NCI-H2196 treated with DMSO at 0.1 percent for 48 hours (cell line): ENCODE measurements around the gene ZNF678.
"Not testable (repeated sequence)": the region's sequence is repeated elsewhere in the genome, so short reads cannot be mapped to it uniquely, and the experiment has no call there.

ENCODE experiments used
- DNase-seq: peaks from one replicate; lab custom pipeline; 2025; ENCODE audit not compliant: unreplicated experiment; lab: John Stamatoyannopoulos, UW

The ZNF678 gene

GRCh38 chr1:227549892-227550291 lies 13.5 kb upstream of the ZNF678 start:
- DNase-seq: no peak

- not testable (repeated sequence) for DNase-seq
Observed at GRCh38 chr1:227551881-227552280, 11.5 kb upstream of the ZNF678 start.

GRCh38 chr1:227556288-227556687 lies 7.1 kb upstream of the ZNF678 start:
- DNase-seq: no peak

GRCh38 chr1:227557962-227558725 lies 5.2 kb upstream of the ZNF678 start:
- DNase-seq: no peak

- DNase-seq: no peak
Observed at GRCh38 chr1:227558732-227559262, 4.6 kb upstream of the ZNF678 start.

- no peak for DNase-seq
Observed at GRCh38 chr1:227559499-227559898, 3.9 kb upstream of the ZNF678 start.

- no peak for DNase-seq
Observed at GRCh38 chr1:227559926-227560325, 3.4 kb upstream of the ZNF678 start.

- DNase-seq: no peak
Observed at GRCh38 chr1:227560393-227561173, 2.8 kb upstream of the ZNF678 start.

GRCh38 chr1:227561241-227561907 lies 2.0 kb upstream of the ZNF678 start:
- DNase-seq: no peak

- DNase-seq: no peak
Observed at GRCh38 chr1:227562037-227562436, 1.3 kb upstream of the ZNF678 start.

GRCh38 chr1:227562933-227563323 lies 428 bp upstream of the ZNF678 start:
- no peak for DNase-seq

- no peak for DNase-seq
Observed at GRCh38 chr1:227567256-227567655, 3.9 kb downstream of the ZNF678 start.

GRCh38 chr1:227568593-227568992 lies 5.2 kb downstream of the ZNF678 start:
- DNase-seq: no peak

- no peak for DNase-seq
Observed at GRCh38 chr1:227572752-227573151, 9.4 kb downstream of the ZNF678 start.

- no peak for DNase-seq
Observed at GRCh38 chr1:227574926-227575325, 11.6 kb downstream of the ZNF678 start.

GRCh38 chr1:227576189-227576588 lies 12.8 kb downstream of the ZNF678 start:
- DNase-seq: no peak

- DNase-seq: no peak
Observed at GRCh38 chr1:227577500-227577899, 14.1 kb downstream of the ZNF678 start.

GRCh38 chr1:227583354-227583753 lies 20.0 kb downstream of the ZNF678 start:
- DNase-seq: no peak

- no peak for DNase-seq
Observed at GRCh38 chr1:227586733-227587132, 23.4 kb downstream of the ZNF678 start.

- DNase-seq: no peak
Observed at GRCh38 chr1:227587968-227588367, 24.6 kb downstream of the ZNF678 start.

GRCh38 chr1:227588769-227589168 lies 25.4 kb downstream of the ZNF678 start:
- DNase-seq: not testable (repeated sequence)

GRCh38 chr1:227589777-227590176 lies 26.4 kb downstream of the ZNF678 start:
- DNase-seq: not testable (repeated sequence)
